Endometrial microvascular endothelial cells (primary cell): ENCODE data around the gene TIMM44. TPM values are rescaled to one million over a fixed set of nuclear protein-coding genes. Genes with fewer than 3 reads are reported as not detected.

Source experiments
- in situ Hi-C: cut with HindIII; loops from 2 replicates; pipeline ENCODE4 v1.10.0; 2017; ENCODE audit warnings: low sequenced_read_pairs, low pct_unique_long_range_greater_than_20kb; ENCODE audit errors: inconsistent ontology term
- total RNA-seq: library from RNA; depleted of rRNA; stranded (reverse); fragments of >200 nt; gene quantifications from one replicate; pipeline ENCODE4 v1.2.3, GENCODE V29; 2015; ENCODE audit errors: inconsistent ontology term

Gene TIMM44
- total RNA-seq, 1 donor from 2014 or later = 75.6 TPM

DNA sequence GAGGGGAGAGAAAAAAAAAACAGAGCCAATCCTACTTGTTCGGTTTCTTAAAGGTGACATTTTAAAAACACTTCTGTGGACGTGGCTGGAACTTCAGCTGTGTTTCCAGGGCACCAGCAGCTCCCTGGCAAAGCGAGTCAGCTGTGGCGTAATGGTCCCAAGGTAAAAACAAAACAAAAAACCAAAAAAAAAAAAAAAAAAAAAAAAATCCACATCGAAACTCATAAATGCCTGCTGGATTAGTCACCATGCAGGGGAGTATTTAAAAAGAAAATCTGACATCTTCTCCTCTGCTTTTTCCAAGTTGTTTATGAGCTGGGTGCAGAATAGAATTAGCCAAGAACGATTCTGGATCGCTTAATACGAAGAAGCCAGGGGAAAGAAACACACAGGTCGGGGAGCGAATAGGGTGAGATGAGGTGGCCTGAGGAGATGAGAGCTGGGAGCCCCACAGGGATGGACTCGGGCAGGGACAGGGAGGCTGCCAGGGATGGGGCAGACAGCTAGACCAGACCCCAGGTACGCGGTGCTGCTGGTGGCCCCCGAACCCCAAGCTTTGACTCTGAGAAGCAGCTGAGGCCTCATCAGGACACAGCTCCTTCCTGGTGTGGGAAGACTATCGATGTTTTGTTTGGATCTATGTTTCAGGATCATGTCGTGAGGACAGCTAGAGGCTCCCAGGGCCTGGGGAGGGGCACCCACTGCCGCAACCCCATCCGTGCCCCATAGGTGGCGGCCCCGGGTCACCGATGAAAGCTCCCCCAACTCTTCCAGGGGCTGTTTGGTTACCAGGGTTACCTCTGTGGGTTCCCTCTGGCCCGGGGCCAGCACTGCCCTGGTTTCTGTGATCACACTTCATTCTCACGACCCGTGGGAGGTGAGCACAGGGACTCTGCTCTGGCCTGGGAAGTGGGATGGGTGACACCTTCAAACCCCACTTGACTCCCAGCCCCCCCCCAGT is 14.4 kb downstream of the TIMM44 start:
- in situ Hi-C loops = no loop called here

GRCh38 chr19:7928334-7928706 is 15.1 kb downstream of the TIMM44 start:
- in situ Hi-C loops = no loop called here

- in situ Hi-C loops = no loop called here
These were observed 15.7 kb downstream of the TIMM44 start for GRCh38 chr19:7927605-7928333.

DNA sequence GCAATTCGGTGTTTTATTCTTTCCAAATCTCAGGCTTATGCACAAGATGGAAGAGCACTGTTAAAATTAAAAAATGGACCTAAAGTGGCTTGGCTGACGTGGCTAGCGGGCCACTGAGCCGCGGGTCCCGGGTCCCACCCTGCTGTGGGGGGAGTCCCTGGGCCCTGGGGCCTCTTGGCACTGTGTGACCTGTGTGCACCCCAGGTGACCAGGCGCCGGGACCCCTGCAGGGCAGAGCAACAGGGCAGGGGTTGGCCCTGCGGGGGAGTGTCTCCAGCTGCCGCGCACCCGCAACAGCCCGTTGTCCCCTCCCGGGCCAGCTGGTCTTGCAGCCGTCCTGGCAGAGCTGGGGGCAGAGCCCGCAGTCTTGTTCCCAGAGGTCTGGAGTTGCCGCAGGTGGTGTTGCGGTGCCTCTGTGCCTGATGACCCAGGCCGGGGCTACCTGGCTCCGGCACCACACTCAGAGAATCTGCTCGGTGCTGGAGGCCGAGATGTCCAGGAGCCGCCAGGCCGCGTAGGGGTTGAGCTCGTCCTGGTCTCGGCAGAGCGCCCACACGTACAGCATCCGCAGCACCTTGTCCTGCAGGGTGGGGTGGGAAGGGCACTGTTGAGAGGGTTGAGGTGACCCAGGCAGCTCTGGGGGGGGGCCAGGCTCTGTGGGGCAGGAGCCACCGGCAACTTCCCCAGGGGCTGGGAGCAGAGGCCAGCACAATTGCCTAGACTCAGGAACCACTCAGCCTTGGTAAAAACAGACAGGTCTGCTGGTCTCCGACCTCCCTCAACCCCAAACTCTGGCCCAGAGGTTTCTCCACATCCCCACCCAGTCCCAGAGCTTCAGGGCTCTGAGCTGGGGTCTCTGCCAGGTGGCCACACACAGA is 16.5 kb downstream of the TIMM44 start:
- in situ Hi-C loops = no loop called here

DNA sequence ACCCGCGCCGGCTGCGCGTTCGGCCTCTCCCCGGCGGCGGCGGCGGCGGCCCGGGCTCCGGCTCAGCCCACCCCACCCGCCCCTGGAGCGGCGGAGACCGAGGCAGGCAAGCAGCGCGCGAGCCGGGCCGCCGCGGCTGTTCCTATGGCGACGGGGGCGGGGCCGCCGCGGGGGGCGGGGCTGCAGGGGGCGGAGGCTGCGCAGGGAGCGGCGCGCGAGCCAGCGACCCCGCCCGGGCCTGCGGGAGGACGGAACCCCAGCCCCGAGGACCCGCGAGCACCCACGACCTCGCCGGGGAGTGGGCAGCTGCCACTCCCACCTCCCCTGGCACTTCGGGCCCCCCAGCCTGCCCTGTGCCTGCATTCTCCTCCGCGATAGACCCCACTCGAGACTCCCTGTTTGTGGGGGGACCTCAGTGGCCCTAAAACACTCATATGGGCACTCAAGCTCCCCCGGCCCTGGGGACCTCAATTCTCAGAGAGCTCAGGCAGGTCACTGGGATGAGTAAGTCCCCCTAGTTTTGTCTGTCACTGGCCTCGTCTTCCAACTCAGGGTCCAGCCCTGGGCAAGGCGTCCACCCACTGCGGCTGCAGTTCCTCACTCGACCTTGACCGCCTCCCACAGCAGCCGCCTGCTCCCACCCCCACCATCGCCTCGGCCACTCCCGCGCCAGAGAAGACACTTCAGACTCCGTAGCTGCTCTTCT is 17.3 kb downstream of the TIMM44 start, which contains the start of gene CTXN1:
Gene CTXN1, minus strand, starts transcription at position 115 of the 706 bp plus-strand sequence. CDS start 597 bp downstream, outside the sequence.
- in situ Hi-C loops = no loop called here

- in situ Hi-C loops = no loop called here
These were observed 18.2 kb downstream of the TIMM44 start for GRCh38 chr19:7925171-7925851.

DNA sequence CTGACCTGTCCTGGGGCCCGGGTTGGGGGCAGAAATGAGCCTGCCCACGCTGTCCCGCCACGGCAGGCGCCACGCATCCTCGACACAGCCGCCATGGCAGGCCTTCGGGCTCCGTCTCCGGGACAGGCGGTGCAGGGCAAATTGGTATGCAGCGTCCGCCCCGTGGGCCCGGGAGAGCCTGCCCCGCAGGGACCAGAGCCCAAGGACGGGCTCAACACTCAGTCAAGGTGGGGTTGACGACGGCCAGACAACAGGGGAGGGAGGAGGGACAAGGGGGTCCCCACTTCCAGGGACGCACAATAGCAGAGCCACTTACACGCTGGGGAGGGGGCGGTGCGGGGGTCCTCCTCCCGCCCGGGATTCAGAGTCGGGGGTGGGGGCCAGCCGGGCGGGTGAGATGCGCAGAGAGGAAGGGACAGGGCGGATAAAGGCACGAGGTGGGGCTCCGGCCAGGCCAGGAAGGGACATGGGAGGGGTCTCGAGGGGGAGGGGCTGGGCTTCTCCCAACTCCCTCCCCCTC is 18.8 kb downstream of the TIMM44 start:
- in situ Hi-C loops = no loop called here

DNA sequence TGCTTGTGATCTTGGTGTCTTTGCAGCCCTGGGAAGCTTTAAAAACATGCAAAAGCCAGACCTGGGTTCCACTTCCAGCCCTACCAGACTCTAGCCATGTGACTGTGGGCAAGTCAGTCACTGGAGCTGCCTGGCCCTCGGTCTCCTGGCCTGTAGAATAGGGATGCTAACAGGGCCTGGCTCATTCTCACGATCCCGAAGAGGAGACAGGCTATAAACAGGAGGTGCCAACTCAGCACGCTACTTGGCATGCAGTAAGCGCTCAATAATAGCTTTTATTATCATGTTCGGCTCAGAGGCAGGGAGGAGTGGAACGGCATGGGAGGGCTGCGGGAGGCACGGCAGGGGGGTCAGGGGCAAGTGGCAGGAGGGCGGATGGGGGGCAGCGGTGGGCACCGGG is 19.2 kb downstream of the TIMM44 start:
- in situ Hi-C loops = no loop called here

- in situ Hi-C loops = no loop called here
These were observed 19.9 kb downstream of the TIMM44 start for GRCh38 chr19:7923295-7924191.

DNA sequence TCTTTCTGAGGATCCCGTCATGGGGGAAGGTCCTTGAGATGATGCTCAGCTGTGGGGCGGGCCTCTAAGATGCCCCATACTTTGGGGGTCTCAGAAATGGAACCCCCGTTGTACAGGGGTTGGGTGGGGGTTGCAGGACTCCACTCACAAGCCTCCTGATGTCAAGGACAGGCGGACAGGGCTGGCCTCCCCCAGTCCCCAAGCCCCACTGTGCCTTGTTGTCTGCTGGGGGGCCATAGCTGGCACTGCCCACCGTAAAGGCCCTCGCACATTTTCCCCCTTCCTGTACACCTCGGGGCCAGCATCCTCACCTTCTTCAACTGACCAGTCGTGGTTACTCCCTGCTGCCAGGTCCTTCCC is 20.6 kb downstream of the TIMM44 start:
- in situ Hi-C loops = no loop called here

GRCh38 chr19:7921967-7922835 is 21.3 kb downstream of the TIMM44 start:
- in situ Hi-C loops = no loop called here

DNA sequence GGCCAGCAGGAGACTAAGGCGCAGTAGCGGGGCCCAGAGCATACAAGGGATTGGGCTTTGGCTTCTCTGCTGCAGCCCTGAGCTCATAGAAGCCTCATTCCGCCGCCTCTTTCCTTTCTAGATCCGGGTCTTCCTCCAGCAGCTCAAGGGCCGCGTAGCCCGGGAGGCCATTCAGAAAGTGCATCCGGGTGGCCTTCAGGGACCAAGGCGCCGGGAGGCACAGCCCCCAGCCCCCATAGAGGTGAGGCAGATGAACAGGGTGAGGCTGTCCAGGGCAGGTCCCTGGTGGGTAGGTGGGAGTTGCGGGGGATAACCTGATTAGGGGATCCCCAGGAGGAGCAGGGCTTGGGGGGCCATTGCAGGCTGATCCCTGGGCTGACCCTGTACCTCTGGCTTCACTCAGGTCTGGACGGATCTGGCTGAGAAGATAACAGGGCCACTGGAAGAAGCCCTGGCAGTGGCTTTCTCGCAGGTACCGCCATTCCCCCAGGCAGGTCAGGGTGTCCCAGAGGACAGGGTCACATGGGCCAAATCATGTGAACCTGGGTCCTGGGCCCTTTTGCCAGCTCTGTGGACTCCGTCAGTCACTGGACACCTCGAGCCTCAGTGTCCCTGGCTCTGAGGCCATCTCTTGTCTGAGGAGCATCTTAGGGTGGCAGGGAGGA is 22.0 kb downstream of the TIMM44 start:
- in situ Hi-C loops = no loop called here

GRCh38 chr19:7920519-7921301 is 22.8 kb downstream of the TIMM44 start:
- in situ Hi-C loops = no loop called here

DNA sequence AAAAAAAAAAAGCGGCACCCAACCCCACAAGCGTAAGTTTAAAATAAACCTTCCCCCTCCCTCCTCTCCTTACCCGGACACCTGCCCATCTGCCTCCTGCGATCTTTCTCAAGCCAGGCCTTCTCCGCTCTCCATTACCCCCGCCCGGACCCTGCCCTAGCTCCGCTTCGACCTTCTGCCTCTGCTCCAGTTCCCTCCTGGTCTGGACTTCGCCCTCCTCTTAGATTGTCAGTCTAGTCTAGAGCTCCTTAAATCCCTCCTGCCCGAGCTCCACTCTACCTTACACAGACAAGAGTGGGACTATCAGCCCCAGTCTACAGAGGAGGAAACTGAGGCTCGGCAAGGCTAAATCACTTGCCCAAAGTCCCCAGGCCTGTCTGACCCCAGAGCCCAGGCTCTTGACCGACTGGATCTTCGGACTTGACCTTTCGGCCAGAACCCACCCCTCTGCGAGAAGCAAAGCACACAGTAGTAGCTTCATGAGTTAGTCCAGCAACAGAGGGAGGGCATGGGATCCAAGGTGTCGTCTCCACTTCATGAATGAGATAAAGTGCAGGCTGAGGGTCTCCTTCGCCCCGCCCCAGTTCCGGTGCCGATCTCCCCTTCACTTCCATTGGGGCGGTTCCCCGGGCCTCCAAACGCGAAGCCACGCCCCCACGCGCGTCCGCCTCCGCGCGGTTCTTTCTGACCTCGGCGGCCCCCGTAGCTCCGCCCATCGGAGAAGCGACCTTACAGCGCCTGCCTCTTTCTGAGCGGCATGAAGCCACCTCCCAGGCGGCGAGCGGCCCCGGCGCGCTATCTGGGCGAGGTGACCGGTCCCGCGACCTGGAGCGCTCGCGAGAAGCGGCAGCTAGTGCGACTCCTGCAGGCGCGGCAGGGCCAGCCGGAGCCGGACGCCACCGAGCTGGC is 23.6 kb downstream of the TIMM44 start, which contains the start of gene SNAPC2:
Gene SNAPC2, plus strand, starts transcription at position 729 of the 909 bp plus-strand sequence. Its CDS starts 29 bp downstream, at position 758.
- in situ Hi-C loops = no loop called here
